ENCODE data around the gene MTIF3.

MTIF3 gene

GRCh38 chr13:27450921-27451471 lies 632 bp upstream of the MTIF3 start:
- no peak for DNase-seq

GRCh38 chr13:27449081-27449603 lies 1.2 kb downstream of the MTIF3 start:
- no peak for DNase-seq

- DNase-seq: no peak
Observed at GRCh38 chr13:27448308-27448707, 2.1 kb downstream of the MTIF3 start.

- DNase-seq: no peak
Observed at GRCh38 chr13:27446986-27447583, 3.3 kb downstream of the MTIF3 start.

- DNase-seq: no peak
Observed at GRCh38 chr13:27442797-27443196, 7.6 kb downstream of the MTIF3 start.

GRCh38 chr13:27442071-27442647 lies 8.2 kb downstream of the MTIF3 start:
- peak; percentile 43 to 45 for DNase-seq

GRCh38 chr13:27440408-27440807 lies 10.0 kb downstream of the MTIF3 start:
- no peak for DNase-seq

- no peak for DNase-seq
Observed at GRCh38 chr13:27437126-27437525, 13.2 kb downstream of the MTIF3 start.

- DNase-seq: no peak
Observed at GRCh38 chr13:27432611-27433210, 17.7 kb downstream of the MTIF3 start.

GRCh38 chr13:27432180-27432579 lies 18.2 kb downstream of the MTIF3 start:
- DNase-seq: no peak

- DNase-seq: no peak
Observed at GRCh38 chr13:27428160-27428559, 22.2 kb downstream of the MTIF3 start.

- no peak for DNase-seq
Observed at GRCh38 chr13:27427641-27428040, 22.7 kb downstream of the MTIF3 start.

GRCh38 chr13:27425918-27426630 lies 24.3 kb downstream of the MTIF3 start:
- DNase-seq: peak; percentile 80

GRCh38 chr13:27425158-27425917 lies 25.0 kb downstream of the MTIF3 start:
- DNase-seq: no peak

- peak; percentile 89 to 92 for DNase-seq
Observed at GRCh38 chr13:27424246-27425157, 25.9 kb downstream of the MTIF3 start, which contains the start of gene GTF3A. Gene GTF3A (plus strand): TSS chr13:27424619.

- DNase-seq: no peak
Observed at GRCh38 chr13:27423333-27423732, 27.0 kb downstream of the MTIF3 start.

GRCh38 chr13:27421101-27421871 lies 29.1 kb downstream of the MTIF3 start:
- DNase-seq: no peak

- DNase-seq: no peak
Observed at GRCh38 chr13:27419328-27419727, 31.0 kb downstream of the MTIF3 start.

GRCh38 chr13:27415116-27415515 lies 35.2 kb downstream of the MTIF3 start:
- DNase-seq: no peak

GRCh38 chr13:27411341-27411740 lies 39.0 kb downstream of the MTIF3 start:
- DNase-seq: no peak

- DNase-seq: no peak
Observed at GRCh38 chr13:27409013-27409412, 41.4 kb downstream of the MTIF3 start.

Measured in activated T-cell treated with anti-CD3 and anti-CD28 coated beads, Interleukin-2, amount 50 U/mL, for 48 hours (primary cell).